LNCaP clone FGC (cell line): ENCODE data around the gene ITPRIPL2.

ENCODE experiments used
- DNase-seq: peaks from one replicate; pipeline ENCODE4 v3.0.0-alpha.2; 2011; ENCODE audit warnings: low read depth
- H3K4me3 ChIP-seq: 2 replicates; pipeline ENCODE4 v1.5.1; 2011; ENCODE audit warnings: mild to moderate bottlenecking, low read depth, low read length, control low read depth
- TF ChIP-seq, protein P1 (sequence below): IDR thresholded peaks from 2 replicates; pipeline ENCODE4 v1.5.1; 2012; ENCODE audit warnings: mild to moderate bottlenecking; ENCODE audit not compliant: control insufficient read depth, insufficient read depth; ENCODE audit errors: extremely low read depth

ITPRIPL2 gene

DNA sequence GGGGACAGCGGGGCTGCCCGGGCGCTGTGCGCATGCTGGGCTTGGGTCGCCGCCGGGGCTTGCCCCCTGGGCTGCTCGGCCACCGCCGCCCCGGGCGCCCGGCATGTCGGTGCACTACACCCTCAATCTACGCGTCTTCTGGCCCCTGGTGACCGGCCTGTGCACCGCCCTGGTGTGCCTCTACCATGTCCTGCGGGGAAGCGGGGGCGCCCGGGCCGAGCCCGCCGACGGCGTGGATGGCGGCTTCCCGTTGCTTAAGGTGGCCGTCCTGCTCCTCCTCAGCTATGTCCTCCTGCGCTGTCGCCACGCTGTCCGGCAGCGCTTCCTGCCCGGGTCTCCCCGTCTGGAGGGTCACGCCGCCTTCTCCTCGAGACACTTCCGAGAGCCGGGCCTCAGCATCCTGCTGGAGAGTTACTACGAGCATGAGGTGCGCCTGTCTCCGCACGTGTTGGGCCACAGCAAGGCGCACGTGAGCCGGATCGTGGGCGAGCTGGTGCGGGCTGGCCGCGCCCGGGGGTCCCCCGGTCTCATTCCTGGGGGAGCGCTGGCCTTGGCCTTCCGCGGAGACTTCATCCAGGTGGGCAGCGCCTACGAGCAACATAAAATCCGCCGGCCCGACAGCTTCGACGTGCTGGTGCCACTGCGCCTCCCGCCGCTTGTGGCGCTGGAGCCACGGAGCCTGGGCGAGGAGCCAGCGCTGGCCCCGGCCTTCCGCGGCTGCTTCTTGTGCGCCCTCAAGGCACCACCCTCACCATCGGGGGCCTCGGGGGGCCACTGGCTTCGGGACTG lies 789 bp downstream of the ITPRIPL2 start:
- TF ChIP-seq, protein P1, sequence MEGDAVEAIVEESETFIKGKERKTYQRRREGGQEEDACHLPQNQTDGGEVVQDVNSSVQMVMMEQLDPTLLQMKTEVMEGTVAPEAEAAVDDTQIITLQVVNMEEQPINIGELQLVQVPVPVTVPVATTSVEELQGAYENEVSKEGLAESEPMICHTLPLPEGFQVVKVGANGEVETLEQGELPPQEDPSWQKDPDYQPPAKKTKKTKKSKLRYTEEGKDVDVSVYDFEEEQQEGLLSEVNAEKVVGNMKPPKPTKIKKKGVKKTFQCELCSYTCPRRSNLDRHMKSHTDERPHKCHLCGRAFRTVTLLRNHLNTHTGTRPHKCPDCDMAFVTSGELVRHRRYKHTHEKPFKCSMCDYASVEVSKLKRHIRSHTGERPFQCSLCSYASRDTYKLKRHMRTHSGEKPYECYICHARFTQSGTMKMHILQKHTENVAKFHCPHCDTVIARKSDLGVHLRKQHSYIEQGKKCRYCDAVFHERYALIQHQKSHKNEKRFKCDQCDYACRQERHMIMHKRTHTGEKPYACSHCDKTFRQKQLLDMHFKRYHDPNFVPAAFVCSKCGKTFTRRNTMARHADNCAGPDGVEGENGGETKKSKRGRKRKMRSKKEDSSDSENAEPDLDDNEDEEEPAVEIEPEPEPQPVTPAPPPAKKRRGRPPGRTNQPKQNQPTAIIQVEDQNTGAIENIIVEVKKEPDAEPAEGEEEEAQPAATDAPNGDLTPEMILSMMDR: no peak
- DNase-seq: no peak
- no peak overlapping the region for H3K4me3 ChIP-seq

DNA sequence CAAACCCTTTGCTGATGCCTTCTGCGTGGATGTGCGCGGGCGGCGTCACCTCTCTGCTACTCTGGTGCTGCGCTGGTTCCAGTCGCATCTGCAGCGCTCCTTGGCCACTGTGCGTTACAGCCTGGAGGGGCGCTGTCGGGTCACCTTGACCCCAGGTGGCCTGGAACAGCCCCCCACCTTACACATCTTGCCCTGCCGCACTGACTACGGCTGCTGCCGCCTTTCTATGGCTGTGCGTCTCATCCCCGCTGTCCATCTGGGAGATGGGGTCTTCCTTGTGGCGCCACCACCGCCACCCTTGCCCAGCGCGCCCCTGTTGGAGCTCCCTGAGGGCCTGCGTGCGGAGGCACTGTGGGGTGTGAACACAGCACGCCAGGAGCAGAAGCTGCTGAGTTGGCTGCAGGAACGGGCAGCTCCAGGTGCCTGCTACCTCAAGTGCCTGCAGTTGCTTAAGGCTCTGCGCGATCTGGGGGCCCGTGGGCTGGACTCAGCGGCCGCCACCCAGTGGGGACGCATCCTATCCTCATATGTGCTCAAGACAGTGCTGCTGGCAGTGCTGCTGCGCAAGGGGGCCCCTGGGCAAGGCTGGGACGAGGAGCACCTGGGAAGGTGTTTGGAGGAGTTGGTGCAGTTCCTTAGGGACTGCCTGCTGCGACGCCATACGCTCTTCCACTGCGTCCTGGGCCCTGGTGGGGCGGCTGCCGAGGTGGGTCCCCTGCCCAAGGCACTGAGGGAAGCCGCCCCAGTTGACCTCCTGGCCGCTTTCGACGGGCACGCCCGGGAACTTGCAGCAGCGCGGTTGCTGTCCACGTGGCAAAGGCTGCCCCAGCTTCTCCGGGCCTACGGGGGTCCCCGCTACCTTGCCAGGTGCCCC lies 1.6 kb downstream of the ITPRIPL2 start:
- no peak overlapping the region for H3K4me3 ChIP-seq
- TF ChIP-seq, protein P1: no peak

DNA sequence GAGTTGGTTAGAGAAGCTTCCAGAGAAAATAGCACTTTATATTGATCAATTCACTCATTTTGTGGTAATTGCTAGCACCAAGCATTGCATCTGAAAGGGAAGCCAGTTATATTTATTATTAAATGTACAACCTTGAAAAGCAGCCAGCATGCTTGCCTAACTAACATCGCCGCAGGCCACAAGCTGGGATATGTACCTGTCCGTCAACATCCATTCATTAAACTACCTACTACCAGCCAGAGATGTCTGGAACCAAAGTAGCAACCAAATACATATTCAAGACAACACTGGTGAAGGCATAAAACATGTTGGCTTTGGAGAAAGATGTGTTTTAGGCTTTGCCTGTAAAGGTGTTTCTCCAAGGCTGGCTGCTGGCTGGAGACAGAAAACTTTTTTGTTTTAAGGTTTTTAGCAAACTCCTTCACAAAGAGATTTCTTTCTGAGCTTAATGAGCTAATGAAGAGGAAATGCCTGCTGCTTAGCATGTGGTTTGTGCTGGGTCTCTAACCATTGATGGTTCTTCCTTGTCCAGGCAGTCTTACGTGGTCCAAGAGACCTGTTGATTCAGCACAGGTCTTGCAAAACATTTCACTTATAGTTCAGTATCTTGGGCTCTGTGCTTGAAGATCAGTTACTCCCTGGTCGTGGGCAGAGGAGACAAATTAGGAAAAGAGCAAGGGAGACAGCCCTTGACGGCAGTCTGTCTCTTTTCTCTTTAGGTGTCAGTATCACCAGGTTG lies 3.1 kb downstream of the ITPRIPL2 start:
- DNase-seq: peak; percentile 36
- TF ChIP-seq, protein P1: no peak
- no peak overlapping the region for H3K4me3 ChIP-seq

More for the DNA sequence above, 1.6 kb downstream of the ITPRIPL2 start:
- no peak for DNase-seq

- no peak for DNase-seq
Observed at GRCh38 chr16:19118938-19119431, 5.2 kb downstream of the ITPRIPL2 start.

GRCh38 chr16:19119564-19119963 lies 5.8 kb downstream of the ITPRIPL2 start:
- no peak overlapping the region for H3K4me3 ChIP-seq
- DNase-seq: no peak
- TF ChIP-seq, protein P1: no peak

More at GRCh38 chr16:19118938-19119431, 5.2 kb downstream of the ITPRIPL2 start:
- H3K4me3 ChIP-seq: no peak overlapping the region
- TF ChIP-seq, protein P1: no peak

- peak; percentile 91 for DNase-seq
- TF ChIP-seq, protein P1: no peak
- no peak overlapping the region for H3K4me3 ChIP-seq
Observed at GRCh38 chr16:19123535-19124178, 9.9 kb downstream of the ITPRIPL2 start.
